ENCODE results near the gene ZNF516.
A peak's percentile ranks its signal among the peaks of the same experiment; 100 is the strongest.

ZNF516 gene

DNA sequence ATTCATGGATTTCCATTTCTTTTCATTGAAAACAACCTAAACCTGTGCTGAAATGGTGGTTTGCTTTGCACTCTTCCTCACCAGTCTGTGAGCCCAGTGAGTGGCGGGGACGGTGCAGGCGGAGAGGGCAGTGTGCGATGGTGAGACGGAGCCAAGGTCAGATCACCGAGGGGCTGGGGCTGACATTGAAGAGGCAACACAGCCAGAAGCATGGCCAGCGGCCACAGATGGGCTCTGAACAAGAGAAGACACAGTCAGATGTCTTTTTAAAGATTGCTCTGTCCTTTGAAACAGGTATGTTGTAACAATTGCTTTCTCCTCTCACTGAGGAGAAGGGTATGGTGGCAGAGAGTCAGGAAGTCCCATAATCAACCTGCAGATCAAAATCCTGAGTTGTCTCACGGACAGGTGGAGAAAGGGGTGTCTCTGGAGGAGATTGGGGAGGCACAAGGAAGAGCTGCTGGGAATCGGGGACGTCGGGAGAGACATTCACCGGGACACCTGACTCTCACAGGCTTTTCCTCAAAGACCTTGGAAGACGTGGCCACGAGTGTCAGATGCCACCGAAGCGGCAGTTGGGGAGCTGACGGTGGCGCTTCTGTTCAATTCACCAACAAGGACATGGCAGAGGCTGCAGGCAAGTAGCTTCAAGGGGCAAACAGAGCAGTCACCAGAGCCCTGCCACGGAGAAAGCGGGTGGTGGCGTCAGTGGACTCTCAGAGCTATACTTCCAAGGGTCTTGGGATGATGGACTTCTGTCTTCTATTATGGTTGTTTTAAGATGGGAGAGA, 12.1 kb upstream of the ZNF516 start:
- DNase-seq (ENCODE audit: low spot score): no peak

DNA sequence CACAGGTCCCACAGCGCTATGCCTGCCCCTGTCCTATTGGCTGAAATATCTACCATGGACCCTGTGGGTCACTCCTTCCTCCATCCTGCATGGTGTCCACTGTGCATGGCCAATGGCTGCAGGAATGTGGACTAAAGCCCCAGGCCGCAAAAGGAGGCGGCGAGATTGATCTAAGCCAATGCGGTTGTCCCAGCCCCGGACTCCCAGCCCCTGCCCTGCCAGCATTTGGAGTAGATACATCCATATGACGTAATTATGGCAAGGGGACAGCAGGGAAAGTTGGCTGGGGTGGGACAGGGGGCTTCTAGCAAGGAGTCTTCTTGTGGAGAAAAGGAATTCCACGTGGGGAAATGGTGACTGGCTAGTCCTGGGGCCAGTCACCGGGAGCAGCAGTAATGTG, 11.4 kb upstream of the ZNF516 start:
- no peak for DNase-seq (ENCODE audit: low spot score)

DNA sequence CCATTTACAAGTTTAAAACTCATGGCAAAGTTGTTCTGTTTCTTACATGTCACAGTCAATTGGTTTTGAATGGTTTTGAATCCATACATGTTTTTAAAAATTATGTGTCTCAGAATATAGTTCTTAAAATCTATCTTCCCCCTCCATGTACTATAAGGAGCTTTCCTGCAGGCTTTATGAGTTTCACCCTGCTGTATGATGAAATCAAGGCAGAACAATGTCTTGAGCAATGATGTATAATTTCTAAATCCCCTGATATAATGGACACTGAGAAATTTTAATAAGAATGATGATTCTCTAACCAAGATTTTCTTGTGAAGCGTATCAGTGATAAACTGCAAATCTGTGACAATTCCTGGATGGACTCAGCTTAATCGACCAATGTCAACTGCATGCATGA, 10.6 kb upstream of the ZNF516 start:
- DNase-seq (ENCODE audit: low spot score): no peak

DNA sequence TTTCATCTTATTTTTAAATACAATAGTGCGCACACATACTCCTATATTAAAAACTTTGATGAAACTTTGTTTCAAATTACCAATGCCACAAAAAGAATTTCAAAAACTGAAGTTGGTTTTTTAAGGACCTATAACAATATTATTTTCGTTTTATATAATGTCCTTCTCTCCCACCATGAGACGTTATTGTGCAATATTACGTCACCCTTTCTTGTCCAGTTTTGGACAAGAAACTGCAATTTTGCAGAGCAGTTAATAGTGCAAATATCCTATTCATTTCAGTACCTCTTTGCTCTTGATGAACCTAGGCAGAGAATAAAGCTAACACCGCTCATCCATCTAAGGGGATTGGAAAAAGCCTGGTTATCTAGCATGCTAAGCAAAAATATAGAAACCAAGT, 9.7 kb upstream of the ZNF516 start:
- DNase-seq (ENCODE audit: low spot score): no peak

DNA sequence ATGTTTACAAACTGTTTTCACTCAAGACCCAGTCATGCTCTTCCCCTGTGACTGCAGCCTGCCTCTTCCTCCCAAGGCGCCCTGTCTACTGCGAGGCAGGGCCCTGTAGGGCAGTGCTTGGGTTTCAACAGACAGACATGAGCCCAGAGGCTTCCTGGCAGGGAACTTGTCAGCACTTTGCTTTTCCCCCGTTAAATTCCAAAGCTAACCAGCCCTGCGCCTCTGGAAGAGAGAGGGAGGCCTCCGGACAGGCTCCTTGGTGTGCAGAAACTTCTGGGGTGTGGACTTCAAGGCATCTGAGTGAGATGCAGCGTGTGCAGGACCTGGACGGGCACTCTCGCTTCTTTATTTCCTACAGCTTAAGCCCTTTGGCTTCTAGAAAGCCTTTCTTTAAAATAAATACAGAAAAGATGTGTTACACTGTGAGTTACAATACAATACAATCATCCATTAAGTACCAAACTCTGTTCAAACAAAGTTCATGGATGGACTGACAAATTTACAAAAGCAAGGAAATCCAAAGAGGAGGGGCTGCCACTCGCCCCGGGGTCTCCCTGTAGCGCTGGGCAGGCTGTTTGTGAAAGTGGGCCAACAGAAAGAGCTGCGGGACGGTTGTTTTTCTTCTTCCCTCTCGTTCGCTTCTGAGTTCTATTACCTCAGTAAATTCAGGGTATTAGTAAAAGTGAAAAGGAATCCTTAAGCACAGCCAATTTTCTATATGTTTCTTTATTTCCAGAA, 8.8 kb upstream of the ZNF516 start:
- no peak for DNase-seq (ENCODE audit: low spot score)

DNA sequence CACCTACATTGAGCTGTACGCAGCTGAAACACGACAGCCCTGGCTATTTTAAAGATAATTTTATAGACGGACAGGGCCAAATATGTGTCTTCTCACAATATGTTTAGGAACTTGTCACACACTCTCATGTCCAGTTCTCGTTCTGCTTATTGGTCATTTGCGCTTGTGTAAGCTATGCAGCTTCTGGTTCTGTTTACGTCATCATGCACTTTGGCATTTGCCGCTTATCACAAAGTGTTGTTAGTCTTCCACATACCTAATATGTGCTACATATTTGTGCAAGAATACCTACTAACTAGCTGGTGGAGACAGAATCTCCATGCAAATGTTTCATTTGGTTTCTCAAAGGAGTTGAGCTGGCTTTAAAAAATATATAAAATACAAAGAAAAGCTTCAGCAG, 7.5 kb upstream of the ZNF516 start:
- DNase-seq (ENCODE audit: low spot score): no peak

DNA sequence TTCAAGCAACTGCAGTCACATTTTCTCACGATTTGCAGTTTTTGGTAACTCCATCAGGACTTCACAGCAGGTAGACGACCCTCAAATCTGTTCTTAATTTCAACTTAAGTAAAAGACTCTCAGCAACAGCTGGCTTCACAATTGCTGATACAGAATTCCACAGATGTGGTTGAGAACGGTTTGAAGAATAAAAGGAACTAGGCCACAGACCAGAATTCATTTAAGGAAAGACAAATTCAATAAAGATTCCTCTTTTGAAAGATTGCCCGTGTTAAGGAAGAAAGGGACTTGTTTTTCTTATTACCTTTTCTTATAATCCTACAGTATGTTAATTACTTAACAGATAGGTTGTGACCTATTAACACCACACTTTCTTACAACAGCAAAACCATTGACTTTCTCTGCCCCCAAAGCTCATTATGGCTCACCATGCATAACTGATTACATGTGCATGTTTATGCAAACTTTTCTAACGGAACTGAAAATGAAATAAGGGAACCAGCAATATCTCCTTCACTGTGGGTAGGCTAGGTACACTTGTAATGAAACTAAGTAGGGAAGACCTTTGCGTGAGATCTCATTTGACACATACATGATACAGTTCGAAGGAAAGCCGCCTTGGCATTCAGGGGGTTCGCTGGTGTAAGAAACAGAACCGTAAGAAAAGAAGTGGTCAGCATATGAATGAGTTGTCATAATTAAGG, 4.7 kb upstream of the ZNF516 start:
- DNase-seq (ENCODE audit: low spot score): no peak

DNA sequence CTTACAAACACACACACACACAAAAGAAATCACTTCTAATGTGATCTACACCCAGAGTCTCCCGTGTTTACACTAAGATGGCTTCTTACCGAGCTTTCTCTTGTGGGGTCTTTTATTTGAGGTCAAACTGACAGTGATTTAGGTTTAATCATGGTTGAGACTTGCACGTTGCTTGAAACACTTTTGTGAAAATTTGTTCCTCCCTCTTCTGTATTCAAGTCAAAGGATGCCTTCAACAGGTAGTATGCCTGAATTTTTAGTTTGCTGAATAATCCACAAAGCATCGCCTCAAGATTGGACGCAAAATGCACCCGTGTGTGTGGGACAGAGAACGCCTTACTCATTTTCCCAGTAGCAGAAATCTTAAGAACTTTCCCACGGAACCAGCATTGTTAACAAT, 4.0 kb upstream of the ZNF516 start:
- no peak for DNase-seq (ENCODE audit: low spot score)

DNA sequence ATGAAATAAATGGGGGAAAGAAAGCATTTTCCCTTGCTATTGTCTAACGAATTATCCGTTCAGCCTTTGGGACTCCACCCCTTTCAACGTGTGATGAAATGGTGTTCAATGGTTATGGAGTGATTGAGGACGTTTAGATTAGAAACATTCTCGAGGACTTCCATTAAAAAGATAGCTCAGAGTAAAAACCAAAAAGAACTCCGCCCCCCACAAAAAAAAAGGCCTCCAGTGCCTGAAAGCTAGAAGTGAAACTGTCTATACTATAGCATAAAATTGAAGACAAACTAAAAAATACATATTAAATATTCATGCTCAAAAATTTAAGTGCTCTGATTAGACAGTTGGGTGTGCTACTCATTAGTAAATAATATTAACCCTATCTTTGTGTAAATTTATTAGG, 3.0 kb upstream of the ZNF516 start:
- DNase-seq (ENCODE audit: low spot score): no peak

DNA sequence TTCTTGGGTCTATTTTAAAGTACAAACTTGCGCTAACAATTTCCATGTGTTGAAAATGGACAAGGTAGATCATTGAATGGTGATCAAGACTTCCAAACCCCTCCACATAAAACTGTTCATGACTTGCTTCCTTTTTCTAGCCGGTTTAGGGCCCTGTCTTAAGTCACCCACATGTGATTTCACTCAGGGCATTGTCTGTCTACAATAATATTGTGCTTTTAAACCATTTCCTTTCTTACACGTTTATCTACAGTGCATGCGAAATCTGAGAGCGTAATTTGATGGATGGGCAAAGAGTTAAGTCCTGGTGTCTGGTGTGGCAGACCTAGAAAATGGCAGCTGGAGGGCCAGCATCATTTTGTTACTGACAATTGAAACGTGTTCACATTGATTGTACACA, 2.0 kb upstream of the ZNF516 start:
- no peak for DNase-seq (ENCODE audit: low spot score)

DNA sequence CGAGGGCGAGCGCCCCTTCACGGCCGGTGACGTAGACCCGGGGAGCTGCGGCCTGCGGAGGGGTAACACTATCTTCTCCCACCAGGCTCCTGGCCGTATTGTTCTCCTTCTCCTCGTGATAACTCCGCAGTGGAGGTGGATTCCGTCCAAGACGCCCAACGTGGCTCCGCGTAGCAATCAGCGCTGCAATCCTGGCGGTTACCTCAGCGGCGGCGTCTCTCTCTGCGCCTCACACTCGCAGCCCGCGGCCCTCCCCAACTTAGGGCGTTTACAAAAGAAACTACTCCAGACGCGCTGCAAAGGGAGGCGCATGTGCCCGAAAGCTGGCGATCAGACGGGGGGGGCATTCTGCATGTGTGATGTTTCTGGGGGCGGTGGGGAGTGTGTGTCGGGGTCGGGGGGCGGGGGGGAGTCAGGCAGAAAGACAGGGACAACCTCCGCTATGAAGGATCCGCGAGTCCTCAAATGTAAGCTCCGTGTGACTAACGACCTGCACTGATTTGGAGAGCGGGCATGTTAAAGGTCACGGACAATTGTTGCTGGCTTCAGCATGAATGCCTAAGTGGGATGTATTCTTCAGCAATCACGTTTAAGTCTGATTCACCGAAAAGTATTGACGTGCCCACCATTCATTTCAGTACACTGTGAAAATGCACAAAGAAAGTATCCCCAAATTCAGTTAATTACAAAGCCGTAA, 1.3 kb upstream of the ZNF516 start:
- peak; percentile 74 for DNase-seq (ENCODE audit: low spot score)

DNA sequence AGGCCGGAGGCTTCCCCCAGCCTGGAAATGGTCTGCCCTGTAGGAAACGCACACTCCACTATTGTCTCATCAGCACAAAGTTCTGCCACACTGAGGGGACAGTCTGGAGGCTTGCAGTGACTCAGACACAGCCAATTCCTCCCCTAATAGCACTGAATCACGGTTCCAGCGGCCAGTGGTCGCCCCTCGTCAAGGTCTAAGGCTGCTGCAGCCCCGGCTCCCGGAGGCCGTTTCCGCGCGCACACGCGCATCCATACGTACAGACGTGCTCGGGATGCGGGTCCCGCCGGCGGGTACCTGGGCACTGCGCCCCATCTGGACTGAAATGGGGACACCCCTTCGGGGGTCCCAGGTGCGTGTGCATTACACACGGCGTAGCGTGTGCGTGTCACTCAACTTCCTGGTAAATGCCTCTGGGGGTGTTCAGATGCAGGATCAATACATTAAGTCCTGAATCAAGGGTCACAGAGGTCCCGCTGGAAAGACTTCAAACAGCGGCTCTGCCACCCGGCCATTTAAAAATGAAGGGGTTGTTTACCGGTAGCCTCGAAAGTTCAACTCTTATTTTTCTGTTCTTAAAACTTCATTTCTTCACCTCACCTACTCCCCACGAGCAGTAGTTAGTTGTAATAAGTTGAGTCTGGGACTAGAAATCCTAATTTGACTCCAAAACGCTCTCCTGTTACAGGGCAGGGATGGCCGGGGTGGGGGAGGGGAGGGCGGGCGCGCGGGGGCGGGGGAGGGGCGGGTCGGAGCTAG, 572 bp upstream of the ZNF516 start:
- peak; percentile 89 for DNase-seq (ENCODE audit: low spot score)

DNA sequence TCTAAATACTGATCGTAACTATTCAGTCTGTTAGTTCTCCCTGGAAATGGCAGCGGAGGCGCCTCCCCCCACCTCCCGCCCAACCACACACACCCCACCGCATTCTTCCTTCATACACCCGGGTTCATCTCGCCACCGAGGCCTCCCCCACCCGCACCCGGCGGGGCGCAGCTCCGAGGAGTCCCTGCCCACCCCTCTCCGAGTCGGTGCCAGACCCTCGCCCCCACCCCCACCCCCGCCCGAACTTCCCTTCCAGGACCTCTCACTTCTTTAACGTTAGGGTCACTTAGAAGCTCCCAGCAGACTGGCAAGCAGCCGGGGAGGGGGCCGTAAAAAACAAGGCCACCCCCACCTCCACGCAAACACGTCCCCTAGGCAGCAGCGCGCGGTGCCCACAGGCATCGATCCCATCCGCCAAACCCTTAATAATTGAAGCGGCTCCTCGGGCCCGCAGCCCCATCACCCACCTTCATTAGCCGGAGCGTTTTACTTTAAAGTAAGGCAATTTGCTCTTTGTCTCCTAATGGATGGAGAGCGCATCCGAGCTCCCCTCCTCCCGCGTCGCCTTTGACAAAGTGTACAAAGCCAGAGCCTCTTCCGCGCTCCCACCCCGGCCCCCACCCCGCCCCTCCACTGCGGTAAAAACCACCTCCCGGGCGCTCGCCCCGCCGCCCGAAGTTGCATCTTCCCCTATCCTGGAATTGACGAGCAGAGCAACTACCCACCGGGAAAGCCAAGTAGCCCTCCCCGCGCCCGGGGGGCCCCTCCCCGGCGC, 624 bp downstream of the ZNF516 start:
- peak; percentile 40 for DNase-seq (ENCODE audit: low spot score)

DNA sequence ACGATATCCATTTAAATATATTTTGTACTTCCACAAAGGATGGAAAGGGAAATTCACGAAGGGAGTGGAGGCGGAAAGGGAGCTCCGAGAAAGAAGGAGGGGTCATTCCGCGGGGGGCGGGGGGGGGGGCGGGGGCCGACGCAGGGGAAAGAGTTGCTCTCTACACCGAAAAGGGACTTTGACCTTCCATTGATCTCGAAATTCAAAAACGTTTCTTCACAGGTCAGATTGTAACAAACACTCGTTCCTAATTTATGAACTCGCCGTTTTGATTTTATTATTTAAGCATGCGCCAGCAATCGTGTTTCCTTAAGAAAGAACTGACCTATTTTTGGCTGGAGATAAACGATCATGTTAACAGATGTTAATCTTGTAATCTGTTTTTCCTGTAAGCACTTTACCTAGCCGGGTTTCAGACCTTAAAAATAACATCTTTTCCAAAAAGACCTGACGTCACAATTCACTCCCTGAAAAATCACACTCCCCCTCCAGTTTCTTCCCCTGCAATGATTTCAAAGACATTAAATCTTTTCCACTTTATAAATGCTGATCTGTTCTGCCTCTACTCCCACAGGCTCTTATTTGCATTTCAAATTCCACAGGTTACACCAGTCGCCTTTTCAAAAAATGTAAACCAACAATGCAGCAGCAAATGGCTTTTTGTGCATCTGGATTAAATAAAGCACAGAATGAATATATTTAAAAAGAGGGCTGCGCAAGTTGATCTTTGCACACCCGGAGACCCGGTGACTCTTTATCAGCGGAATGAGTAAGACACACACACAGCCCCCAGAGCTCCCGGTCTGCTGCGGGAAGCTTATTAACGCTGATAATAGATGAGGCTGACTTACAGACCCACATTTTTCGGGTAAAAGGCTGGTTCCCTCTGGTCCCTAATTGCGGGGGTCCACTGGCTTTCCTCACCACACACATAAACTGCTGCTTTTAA, 1.6 kb downstream of the ZNF516 start:
- peak; percentile 76 for DNase-seq (ENCODE audit: low spot score)

DNA sequence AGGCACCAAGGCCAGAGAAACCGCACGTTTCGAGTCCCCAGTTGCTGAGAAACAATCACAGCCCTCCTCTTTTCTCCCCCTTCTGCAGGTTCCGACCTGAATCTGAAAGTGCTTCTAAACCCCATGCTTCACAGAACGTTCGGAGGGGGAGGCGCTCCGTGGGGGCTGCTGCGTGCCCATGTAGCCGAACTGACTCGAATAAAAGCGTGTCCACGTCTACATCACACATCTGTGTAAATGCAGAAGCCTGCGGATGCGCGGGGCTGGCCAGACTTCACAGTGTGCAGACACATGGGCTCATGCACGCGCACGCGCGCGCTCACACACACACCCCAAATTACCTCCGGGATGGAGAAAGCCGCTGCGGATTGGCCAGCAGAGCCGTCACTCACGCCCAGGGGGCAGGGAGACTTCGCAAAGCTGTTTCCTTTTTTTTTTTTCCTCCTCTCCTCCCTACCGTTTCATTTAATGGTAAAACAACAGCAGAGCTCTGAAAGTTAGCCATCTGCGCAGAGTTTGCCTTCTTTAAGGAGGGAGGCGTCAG, 2.3 kb downstream of the ZNF516 start:
- DNase-seq (ENCODE audit: low spot score): peak; percentile 98

DNA sequence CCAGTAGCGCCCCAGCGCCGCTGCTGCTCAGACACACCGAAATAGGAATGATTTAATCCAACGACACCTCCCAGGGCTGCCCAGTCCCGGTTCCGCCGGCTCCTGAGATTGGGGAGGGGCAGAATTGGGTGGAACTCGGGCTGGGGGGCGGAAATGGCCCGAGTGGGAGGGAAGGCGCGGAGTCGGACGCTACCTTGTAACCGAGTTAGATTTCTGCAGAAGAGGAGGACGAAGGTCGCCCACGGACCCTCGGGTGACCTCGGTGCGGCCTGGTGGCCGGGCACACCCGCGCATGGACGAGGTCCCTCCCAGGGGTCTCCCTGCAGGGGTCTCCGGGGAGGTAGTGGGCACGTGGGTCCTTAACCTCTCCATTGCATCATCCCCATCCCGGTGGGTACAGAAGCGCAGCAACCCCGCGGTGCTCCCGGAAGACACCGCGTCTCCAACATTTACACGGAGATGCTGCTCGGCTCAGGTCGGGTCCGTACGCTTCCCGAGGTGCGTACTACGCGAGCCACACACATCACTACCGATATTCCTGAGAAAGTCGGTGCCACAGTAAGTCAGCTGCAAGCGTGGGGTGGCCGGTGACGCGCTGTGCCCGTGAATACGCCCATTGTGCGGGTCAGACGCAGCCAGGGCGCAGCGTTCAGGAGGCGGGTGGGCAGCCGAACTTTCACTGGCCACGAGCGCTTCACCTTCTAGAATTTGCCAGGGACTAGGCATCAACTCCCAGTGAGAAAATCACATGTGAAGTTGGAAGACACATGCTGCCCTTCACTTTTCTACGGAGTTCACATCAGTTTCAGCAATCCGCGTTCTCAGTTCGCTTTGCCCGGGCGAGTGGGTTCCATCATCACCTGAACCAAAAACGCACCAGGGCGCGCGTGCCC, 3.0 kb downstream of the ZNF516 start:
- DNase-seq (ENCODE audit: low spot score): peak; percentile 65

DNA sequence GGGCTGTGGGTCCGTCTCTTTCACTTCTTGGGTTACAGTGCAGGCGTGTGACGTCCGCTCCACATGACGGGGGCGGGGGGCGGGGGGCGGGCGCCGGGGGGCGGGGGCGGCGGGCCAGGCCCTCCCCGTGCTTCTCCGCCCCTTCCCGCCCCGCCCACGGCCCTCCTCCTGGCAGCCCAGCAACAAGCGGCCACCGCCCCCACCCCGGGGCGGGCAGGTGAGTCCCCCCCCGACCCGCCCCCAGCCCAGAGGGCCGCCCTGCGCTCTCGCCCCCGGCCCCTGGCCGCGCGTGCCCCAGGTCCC, 3.6 kb downstream of the ZNF516 start:
- DNase-seq (ENCODE audit: low spot score): peak; percentile 67

DNA sequence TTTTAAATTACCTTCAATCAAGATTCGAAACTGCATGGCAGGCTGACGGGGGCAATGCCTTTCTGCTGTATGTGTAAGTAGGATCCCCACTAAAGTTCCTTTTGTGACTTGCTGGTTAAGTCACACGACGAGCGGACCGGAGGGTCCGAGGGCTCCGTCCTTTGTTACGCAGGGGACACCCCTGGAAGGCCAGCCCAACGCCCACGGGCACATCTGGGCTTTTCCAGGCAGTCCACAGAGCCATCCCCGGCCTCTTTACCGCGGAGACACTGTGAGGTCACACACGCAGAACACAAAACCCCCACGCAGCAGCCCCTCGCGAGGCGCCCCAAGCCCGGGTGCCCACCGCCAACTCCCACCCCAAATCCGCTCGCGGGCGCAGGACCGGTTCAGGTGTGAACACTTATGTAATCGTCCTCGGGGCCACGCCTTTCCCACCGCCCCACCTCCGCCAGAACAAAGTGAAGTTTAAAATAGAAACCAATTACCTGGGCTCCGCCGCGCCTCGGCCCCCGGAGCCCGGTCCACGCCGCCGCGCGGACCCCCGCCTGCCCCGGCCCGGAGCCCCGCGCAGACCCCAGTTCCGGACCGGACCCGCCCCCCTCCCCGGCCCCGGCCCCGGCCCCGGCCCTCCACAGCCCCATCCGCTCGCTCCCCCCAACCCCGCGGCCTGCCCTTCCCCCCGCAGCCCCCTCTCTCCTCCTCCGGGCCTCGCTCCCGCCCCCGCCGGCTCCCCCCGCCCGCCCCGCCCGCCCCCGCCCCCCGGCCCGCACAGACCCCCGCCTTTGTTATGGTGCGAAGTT, 4.2 kb downstream of the ZNF516 start:
- peak; percentile 30 for DNase-seq (ENCODE audit: low spot score)
